Parathyroid adenoma (tissue), 2 donors: Measurements from ENCODE around the gene ATAD3A.
A peak's percentile ranks its signal among the peaks of the same experiment; 100 is the strongest.
"Not testable (repeated sequence)": the region's sequence is repeated elsewhere in the genome, so short reads cannot be mapped to it uniquely, and the experiment has no call there.

Experiments used
- H2AFZ ChIP-seq: fragments of 300-600 bp; sonication (generic); one replicate; pipeline ENCODE4 v1.7.0; 2017; ENCODE audit warnings: antibody characterized with exemption, mild to moderate bottlenecking
- H3K27ac ChIP-seq: fragments of 300-600 bp; sonication (generic); one replicate; pipeline ENCODE4 v1.7.0; 2017
- H3K27me3 ChIP-seq: fragments of 300-600 bp; sonication (generic); one replicate; pipeline ENCODE4 v1.7.0; 2017; ENCODE audit warnings: low read length; ENCODE audit not compliant: control insufficient read depth, insufficient read depth
- H3K36me3 ChIP-seq: fragments of 300-600 bp; sonication (generic); one replicate; pipeline ENCODE4 v1.7.0; 2017; ENCODE audit warnings: low read length; ENCODE audit not compliant: control insufficient read depth, insufficient read depth
- H3K4me1 ChIP-seq: fragments of 300-600 bp; sonication (generic); one replicate; pipeline ENCODE4 v1.7.0; 2017; ENCODE audit warnings: control low read depth
- H3K4me2 ChIP-seq: fragments of 300-600 bp; sonication (generic); one replicate; pipeline ENCODE4 v1.7.0; 2017; ENCODE audit warnings: low read length
- H3K4me3 ChIP-seq: fragments of 300-600 bp; sonication (generic); one replicate; pipeline ENCODE4 v1.7.0; 2017; ENCODE audit warnings: low read depth, low read length
- H3K79me2 ChIP-seq: fragments of 300-600 bp; sonication (generic); one replicate; pipeline ENCODE4 v1.7.0; 2017; ENCODE audit warnings: control low read depth
- H3K9ac ChIP-seq: fragments of 300-600 bp; sonication (generic); one replicate; pipeline ENCODE4 v1.7.0; 2017; ENCODE audit warnings: mild to moderate bottlenecking
- H3K9me3 ChIP-seq: fragments of 300-600 bp; sonication (generic); one replicate; pipeline ENCODE4 v1.7.0; 2017; ENCODE audit warnings: low read length; ENCODE audit not compliant: control insufficient read depth
- TF ChIP-seq, protein P1 (sequence below): fragments of 300-600 bp; sonication (generic); IDR thresholded peaks from one replicate; pipeline ENCODE4 v1.7.0; 2017; ENCODE audit warnings: antibody characterized with exemption, mild to moderate bottlenecking
- donor health status: primary hyperparathyroidism.

ATAD3A gene

GRCh38 chr1:1504777-1505365 lies 7.1 kb upstream of the ATAD3A start:
- H3K9ac ChIP-seq = not testable (repeated sequence)
- H3K27ac ChIP-seq = peak overlapping the region; percentile 77

DNA sequence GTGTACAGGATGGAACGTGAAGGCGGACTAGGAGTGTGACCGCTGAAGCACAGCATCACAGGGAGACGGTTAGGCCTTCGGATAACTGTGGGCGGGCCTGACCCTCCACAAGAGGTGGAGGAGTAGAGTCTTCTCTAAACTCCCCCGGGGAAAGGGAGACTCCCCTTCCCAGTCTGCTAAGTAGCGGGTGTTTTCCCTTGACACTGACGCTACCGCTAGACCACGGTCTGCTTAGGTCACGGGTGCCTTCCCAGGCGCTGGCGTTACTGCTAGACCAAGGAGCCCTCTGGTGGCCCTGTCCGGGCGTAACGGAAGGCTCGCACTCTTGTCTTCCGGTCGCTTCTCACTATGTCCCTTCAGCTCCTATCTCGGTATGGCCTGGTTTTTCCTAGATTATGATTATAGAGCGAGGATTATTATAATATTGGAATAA lies 6.6 kb upstream of the ATAD3A start:
- H3K9ac ChIP-seq, H3K27me3 ChIP-seq: not testable (repeated sequence)

More at GRCh38 chr1:1504777-1505365, 7.1 kb upstream of the ATAD3A start:
- not testable (repeated sequence) for H3K36me3 ChIP-seq, H3K4me1 ChIP-seq, H3K79me2 ChIP-seq, H3K4me3 ChIP-seq, H3K27me3 ChIP-seq, H3K9me3 ChIP-seq
- TF ChIP-seq, protein P1, sequence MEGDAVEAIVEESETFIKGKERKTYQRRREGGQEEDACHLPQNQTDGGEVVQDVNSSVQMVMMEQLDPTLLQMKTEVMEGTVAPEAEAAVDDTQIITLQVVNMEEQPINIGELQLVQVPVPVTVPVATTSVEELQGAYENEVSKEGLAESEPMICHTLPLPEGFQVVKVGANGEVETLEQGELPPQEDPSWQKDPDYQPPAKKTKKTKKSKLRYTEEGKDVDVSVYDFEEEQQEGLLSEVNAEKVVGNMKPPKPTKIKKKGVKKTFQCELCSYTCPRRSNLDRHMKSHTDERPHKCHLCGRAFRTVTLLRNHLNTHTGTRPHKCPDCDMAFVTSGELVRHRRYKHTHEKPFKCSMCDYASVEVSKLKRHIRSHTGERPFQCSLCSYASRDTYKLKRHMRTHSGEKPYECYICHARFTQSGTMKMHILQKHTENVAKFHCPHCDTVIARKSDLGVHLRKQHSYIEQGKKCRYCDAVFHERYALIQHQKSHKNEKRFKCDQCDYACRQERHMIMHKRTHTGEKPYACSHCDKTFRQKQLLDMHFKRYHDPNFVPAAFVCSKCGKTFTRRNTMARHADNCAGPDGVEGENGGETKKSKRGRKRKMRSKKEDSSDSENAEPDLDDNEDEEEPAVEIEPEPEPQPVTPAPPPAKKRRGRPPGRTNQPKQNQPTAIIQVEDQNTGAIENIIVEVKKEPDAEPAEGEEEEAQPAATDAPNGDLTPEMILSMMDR = peak; percentile 72
- Histone ChIP-seq H3K4me2 (peak overlapping the region; percentile 34), H2AFZ (peak overlapping the region; percentile 75)

GRCh38 chr1:1505801-1506200 lies 6.2 kb upstream of the ATAD3A start:
- not testable (repeated sequence) for H3K4me1 ChIP-seq, H3K4me2 ChIP-seq, H3K9me3 ChIP-seq, H3K4me3 ChIP-seq, H3K9ac ChIP-seq, H3K36me3 ChIP-seq, H3K79me2 ChIP-seq, H3K27me3 ChIP-seq
- peak overlapping the region; percentile 77 for H3K27ac ChIP-seq
- peak overlapping the region; percentile 75 for H2AFZ ChIP-seq

More for the DNA sequence above, 6.6 kb upstream of the ATAD3A start:
- H3K4me1 ChIP-seq, H3K9me3 ChIP-seq, H3K79me2 ChIP-seq, H3K4me3 ChIP-seq, H3K36me3 ChIP-seq: not testable (repeated sequence)
- TF ChIP-seq, protein P1 = peak; percentile 6
- Histone ChIP-seq H2AFZ (peak overlapping the region; percentile 75), H3K27ac (peak overlapping the region; percentile 77), H3K4me2 (peak overlapping the region; percentile 34)

DNA sequence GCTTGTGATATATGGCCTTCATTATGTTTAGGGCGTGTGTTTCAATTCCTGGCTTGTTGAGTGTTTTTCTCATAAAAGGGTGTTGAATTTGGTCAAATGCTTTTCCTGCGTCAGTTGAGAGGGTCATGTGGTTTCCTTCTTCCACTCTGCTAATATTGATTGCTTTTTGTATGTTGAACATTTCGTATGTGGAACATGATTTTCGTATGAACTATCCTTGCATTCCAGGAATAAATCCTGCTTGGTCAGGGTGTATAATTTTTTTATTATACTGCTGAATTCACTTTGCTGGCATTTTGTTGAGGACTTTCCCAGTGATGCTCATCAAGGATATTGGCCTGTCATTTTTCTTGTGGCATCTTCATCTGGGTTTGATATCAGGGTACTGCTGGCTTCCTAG lies 4.7 kb upstream of the ATAD3A start:
- Histone ChIP-seq H3K4me2 (no peak overlapping the region), H3K27ac (no peak overlapping the region), H2AFZ (no peak overlapping the region), H3K27me3 (no peaks in the 10 kb centered on the region), H3K79me2 (no peaks in the 10 kb centered on the region), H3K36me3 (no peaks in the 10 kb centered on the region), H3K9ac (no peak overlapping the region), H3K4me3 (no peak overlapping the region), H3K9me3 (no peaks in the 10 kb centered on the region), H3K4me1 (peaks cover 3% of the 10 kb centered on the region)
- TF ChIP-seq, protein P1 = no peak

DNA sequence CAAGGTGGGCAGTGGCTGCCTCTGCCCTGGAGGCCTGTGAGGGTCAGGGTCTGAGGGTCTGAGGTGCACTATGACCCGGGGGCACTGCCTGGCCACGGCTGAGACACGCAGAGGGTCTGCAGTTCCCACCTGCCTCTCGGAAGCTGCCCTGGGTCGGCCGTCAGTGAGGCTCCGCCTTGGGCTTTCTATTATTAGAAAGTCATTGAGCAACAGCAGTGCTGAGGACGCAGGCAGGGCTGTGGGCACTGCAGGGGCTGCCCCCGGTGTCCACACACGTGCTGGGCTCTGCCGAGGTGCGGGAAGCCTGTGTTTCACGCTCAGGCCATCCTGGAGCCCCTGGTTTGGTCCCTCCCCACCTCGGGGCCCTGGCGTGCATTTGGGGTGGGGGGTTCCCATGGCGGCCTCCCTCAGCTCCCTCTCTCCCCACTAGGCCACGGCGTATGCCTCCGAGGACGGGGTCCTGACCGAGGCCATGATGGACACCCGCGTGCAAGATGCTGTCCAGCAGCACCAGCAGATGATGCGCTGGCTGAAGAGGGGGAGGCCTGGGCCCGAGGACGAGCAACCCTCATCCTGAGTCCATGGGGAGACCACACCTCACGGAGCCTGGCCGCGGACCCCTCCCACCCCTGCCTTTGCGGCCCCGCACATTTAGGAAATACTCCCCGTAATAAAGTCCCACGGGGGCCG lies 3.0 kb upstream of the ATAD3A start:
- H3K4me2 ChIP-seq, H3K9ac ChIP-seq, H3K79me2 ChIP-seq, H3K36me3 ChIP-seq, H3K9me3 ChIP-seq, H3K27me3 ChIP-seq, H2AFZ ChIP-seq, H3K4me3 ChIP-seq, H3K4me1 ChIP-seq, H3K27ac ChIP-seq: not testable (repeated sequence)

DNA sequence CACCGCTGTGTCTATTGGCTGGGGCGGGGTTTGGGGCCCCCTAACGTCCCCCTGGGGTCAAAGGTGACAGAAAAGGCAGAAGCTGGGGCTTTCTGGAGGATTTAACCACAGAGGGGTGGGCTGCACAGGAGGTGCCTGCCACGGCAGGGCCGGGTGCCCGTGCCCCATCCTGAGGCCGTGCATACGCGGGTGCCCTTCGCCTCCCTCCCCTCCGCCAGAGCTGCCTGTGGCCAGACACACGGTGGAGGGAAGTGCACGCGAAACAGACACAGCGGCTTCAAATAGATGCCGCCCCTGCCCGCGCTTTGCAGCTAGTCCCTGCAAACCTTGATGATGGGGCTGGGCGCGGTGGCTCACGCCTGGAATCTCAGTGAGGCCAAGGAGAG lies 2.5 kb upstream of the ATAD3A start:
- not testable (repeated sequence) for H3K9me3 ChIP-seq

More for the DNA sequence above, 2.5 kb upstream of the ATAD3A start:
- not testable (repeated sequence) for H2AFZ ChIP-seq, H3K27me3 ChIP-seq, H3K27ac ChIP-seq, H3K4me1 ChIP-seq, H3K4me2 ChIP-seq, H3K4me3 ChIP-seq, H3K79me2 ChIP-seq, H3K9ac ChIP-seq, H3K36me3 ChIP-seq
